ENCODE results near the gene CDC42BPG.

DNA sequence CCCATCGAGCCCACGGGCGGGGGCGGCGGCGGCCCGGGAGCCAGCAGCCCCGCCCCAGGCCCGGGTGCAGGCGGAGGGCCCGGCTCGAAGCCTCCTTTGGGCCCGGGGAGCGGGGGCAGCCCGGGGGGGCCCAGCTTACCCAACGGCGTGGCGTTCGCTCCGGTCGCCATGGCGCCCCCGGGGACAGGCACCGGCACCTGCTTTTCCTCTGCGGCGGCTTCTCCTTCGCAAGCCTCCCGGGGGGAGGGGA lies 66.3 kb downstream of the CDC42BPG start:
- TF ChIP-seq POLR2AphosphoS5 (IDR thresholded peaks at IDR 0.05) (no peak), POLR2A (IDR thresholded peaks at IDR 0.05) (no peak)
- TF ChIP-seq, protein P1, sequence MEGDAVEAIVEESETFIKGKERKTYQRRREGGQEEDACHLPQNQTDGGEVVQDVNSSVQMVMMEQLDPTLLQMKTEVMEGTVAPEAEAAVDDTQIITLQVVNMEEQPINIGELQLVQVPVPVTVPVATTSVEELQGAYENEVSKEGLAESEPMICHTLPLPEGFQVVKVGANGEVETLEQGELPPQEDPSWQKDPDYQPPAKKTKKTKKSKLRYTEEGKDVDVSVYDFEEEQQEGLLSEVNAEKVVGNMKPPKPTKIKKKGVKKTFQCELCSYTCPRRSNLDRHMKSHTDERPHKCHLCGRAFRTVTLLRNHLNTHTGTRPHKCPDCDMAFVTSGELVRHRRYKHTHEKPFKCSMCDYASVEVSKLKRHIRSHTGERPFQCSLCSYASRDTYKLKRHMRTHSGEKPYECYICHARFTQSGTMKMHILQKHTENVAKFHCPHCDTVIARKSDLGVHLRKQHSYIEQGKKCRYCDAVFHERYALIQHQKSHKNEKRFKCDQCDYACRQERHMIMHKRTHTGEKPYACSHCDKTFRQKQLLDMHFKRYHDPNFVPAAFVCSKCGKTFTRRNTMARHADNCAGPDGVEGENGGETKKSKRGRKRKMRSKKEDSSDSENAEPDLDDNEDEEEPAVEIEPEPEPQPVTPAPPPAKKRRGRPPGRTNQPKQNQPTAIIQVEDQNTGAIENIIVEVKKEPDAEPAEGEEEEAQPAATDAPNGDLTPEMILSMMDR (IDR thresholded peaks at IDR 0.05) = no peak
